K562 (cell line): ENCODE measurements around the gene RABGAP1L. TPM values are rescaled to one million over a fixed set of nuclear protein-coding genes. Genes with fewer than 3 reads are reported as not detected.

Source experiments
- BDP1 ChIP-seq: IDR thresholded peaks from 3 replicates; pipeline ENCODE4 v1.6.1; 2011; ENCODE audit not compliant: insufficient read length, insufficient read depth
- CHAMP1 ChIP-seq: fragments of 450-650 bp; IDR thresholded peaks from 2 replicates; pipeline ENCODE4 v1.6.1; 2016; ENCODE audit warnings: mild to moderate bottlenecking
- FOXA3 ChIP-seq, 2 experiments: fragments of 450-650 bp in 1 of 2; sonication (generic) in 1 of 2; formaldehyde crosslinking; IDR thresholded peaks in 1 of 2; conservative IDR thresholded peaks in 1 of 2; 2 replicates each; pipeline versions ENCODE4 v1.4.0 to v1.8.0; 2020 to 2022; ENCODE audit warnings: mild to moderate bottlenecking in 2 of 2, missing genetic modification reagents in 1 of 2
- GABPB2 ChIP-seq: fragments of 250-450 bp; sonication (Bioruptor Pico); conservative IDR thresholded peaks from 2 replicates; pipeline ENCODE4 v1.5.1; 2021; ENCODE audit warnings: mild to moderate bottlenecking
- HMGN3 ChIP-seq: IDR thresholded peaks from 2 replicates; pipeline ENCODE4 v1.6.1; 2011; ENCODE audit warnings: borderline replicate concordance, low read depth, mild to moderate bottlenecking, mixed read lengths, low read length; ENCODE audit not compliant: insufficient read length; ENCODE audit errors: extremely low read depth
- ID3 ChIP-seq, 2 experiments: fragments of 250-450 bp in 1 of 2; fragments of 450-650 bp in 1 of 2; sonication (Bioruptor Pico) in 1 of 2; IDR thresholded peaks; 2 replicates each; pipeline versions ENCODE4 v1.6.1 to v1.8.0; 2016 to 2021; ENCODE audit warnings: mild to moderate bottlenecking in 2 of 2, moderate library complexity in 2 of 2, missing compliant biosample characterization in 1 of 2, missing genetic modification characterization in 1 of 2
- NR0B1 ChIP-seq: fragments of 450-650 bp; IDR thresholded peaks from one replicate; pipeline ENCODE4 v1.6.1; 2018; ENCODE audit warnings: mild to moderate bottlenecking, moderate library complexity; ENCODE audit not compliant: partially characterized antibody
- OTX1 ChIP-seq: fragments of 450-650 bp; formaldehyde crosslinking; IDR thresholded peaks from 2 replicates; pipeline ENCODE4 v1.4.0; 2022; ENCODE audit warnings: mild to moderate bottlenecking
- PRPF4 ChIP-seq: fragments of 200-400 bp; formaldehyde crosslinking; IDR thresholded peaks from one replicate; pipeline ENCODE4 v1.6.1; 2017; ENCODE audit warnings: low read length, low read depth, mild to moderate bottlenecking; ENCODE audit not compliant: insufficient read depth, poor library complexity, severe bottlenecking
- RBM17 ChIP-seq: fragments of 200-400 bp; formaldehyde crosslinking; IDR thresholded peaks from 2 replicates; pipeline ENCODE4 v1.6.1; 2017; ENCODE audit warnings: low read depth, mild to moderate bottlenecking, low read length, borderline replicate concordance
- RFX5 ChIP-seq: IDR thresholded peaks from 2 replicates; pipeline ENCODE4 v1.6.1; 2011; ENCODE audit warnings: low read depth, mild to moderate bottlenecking, improper control_type of control experiment, low read length
- TCF7L2 ChIP-seq: fragments of 150-350 bp; IDR thresholded peaks from 2 replicates; pipeline ENCODE4 v1.6.1; 2016; ENCODE audit warnings: low read depth, mild to moderate bottlenecking, low read length, moderate library complexity
- ZC3H8 ChIP-seq: fragments of 450-650 bp; IDR thresholded peaks from 2 replicates; pipeline ENCODE4 v1.6.1; 2017
- ZKSCAN8 ChIP-seq: fragments of 200-800 bp; sonication (Bioruptor generic); IDR thresholded peaks from 2 replicates; pipeline ENCODE4 v1.6.1; 2016; ENCODE audit warnings: missing genetic modification characterization, missing compliant biosample characterization
- ZNF124 ChIP-seq: sonication (generic); formaldehyde crosslinking; IDR thresholded peaks from 2 replicates; pipeline ENCODE4 v1.8.1; 2022; ENCODE audit warnings: missing genetic modification reagents
- ZNF778 ChIP-seq: fragments of 450-650 bp; formaldehyde crosslinking; IDR thresholded peaks from 2 replicates; pipeline ENCODE4 v1.4.0; 2020; ENCODE audit warnings: mild to moderate bottlenecking, moderate library complexity
- ZSCAN29 ChIP-seq: fragments of 450-650 bp; IDR thresholded peaks from 2 replicates; pipeline ENCODE4 v1.6.1; 2017
- polyA plus RNA-seq, 8 experiments: library from polyadenylated mRNA; depleted of rRNA in 4 of 8; stranded (reverse) in 5 of 8; unstranded in 3 of 8; fragments of >200 nt; fragmentation: Nextera tagmentation in 2 of 8; fragmentation: Illumina TruSeq in 1 of 8; extraction: Ambion mirVana in 2 of 8; extraction: Trizol in 1 of 8; gene quantifications; 2 replicates each; pipeline versions ENCODE4 v1.2.1 to v1.2.3, GENCODE V29; 2011 to 2014; ENCODE audit warnings: inconsistent platforms in 1 of 8, missing spikeins in 1 of 8
- total RNA-seq, 7 experiments: library from RNA; depleted of rRNA in 6 of 7; stranded (reverse); fragments of >200 nt in 6 of 7; fragmentation: Illumina TruSeq in 2 of 7; extraction: Trizol in 2 of 7; gene quantifications; 2 replicates each; pipeline versions ENCODE4 v1.2.1 to v1.2.3, GENCODE V29; 2011 to 2021; ENCODE audit warnings: low replicate concordance in 1 of 7

The RABGAP1L gene
- total and polyA plus RNA-seq, 9 of the 15 experiments (the other 6 are each of a cell fraction or from before 2014, with no cell fraction given), result 16.5 to 44.9 (median 26.7) TPM

- TF ChIP-seq PRPF4 (no peak), OTX1 (peak; percentile 72; the same call in 1 of the 2 replicates), HMGN3 (no peak), ID3 (CRISPR knock-in tag; IDR thresholded peaks at IDR 0.05) (no peak), ID3 (tag; IDR thresholded peaks at IDR 0.05) (peak; percentile 65; the same call in 1 of the 2 replicates), RFX5 (no peak; the same call in 1 of the 2 replicates), ZNF124 (CRISPR knock-in tag) (no peak), GABPB2 (no peak), ZKSCAN8 (CRISPR knock-in tag) (no peak), ZSCAN29 (no peak), FOXA3 (CRISPR knock-in tag; conservative IDR thresholded peaks at IDR 0.05 in 1 of 2, IDR thresholded peaks at IDR 0.05 in 1 of 2) (peak in 1 of 2 experiments; percentile 46; a peak in 2 of 4 replicates), NR0B1 (no peak), TCF7L2 (no peak), RBM17 (no peak), ZNF778 (CRISPR knock-in tag) (no peak), CHAMP1 (peak; percentile 91), BDP1 (no peak), ZC3H8 (no peak)
These were observed 7.4 kb downstream of the RABGAP1L start (continued) for GRCh38 chr1:174166530-174167264.
